PC-9 (cell line): ENCODE results near the gene GTF3C1.

ENCODE experiments used
- CTCF ChIP-seq: fragments of 200-600 bp; sonication (generic); conservative IDR thresholded peaks from 2 replicates; pipeline ENCODE4 v1.6.1; 2017; ENCODE audit warnings: mixed run types, antibody characterized with exemption, mild to moderate bottlenecking, moderate library complexity
- EZH2 ChIP-seq: fragments of 200-600 bp; sonication (generic); IDR thresholded peaks from 2 replicates; pipeline ENCODE4 v1.8.0; 2017; ENCODE audit warnings: antibody characterized with exemption, low read depth

DNA sequence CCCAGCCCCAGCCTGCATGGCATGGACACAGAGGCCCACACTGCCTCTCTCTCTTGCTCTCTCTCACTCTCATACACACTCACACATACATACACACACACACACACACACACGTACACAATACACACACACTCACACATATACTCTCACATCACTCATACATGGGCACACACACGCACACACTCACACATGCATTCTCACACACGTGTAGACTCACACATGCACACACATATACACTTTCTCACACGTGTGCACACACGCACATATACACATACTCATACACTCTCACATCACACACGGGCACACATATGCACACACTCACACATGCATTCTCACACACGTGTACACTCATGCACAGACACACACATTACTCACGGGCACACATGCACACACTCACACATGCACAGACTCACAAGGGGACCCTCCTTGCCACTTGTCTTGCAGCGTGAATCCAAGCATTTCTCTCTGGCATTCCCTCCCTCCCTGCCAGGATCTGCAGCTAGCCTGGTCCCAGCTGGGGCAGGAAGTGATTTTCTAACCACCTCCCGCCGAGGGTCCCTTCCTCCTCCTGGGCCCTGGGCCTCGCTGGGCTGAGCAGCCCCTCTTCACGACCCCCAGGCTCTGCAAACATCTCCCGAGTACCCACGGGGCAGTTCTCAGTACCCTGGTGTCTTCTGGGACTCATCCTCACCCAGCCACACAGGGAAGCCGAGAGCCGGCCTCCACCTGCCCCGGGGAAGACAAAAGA, 110.3 kb downstream of the GTF3C1 start:
- TF ChIP-seq CTCF (no peak), EZH2 (no peak)
